K562 (cell line): Measurements from ENCODE around the gene SRRT. TPM values are rescaled to one million over a fixed set of nuclear protein-coding genes. Genes with fewer than 3 reads are reported as not detected.

Source experiments
- E2F3 ChIP-seq: fragments of 250-450 bp; sonication (Bioruptor Pico); IDR thresholded peaks from 2 replicates; pipeline ENCODE4 v1.4.0; 2020; ENCODE audit warnings: mild to moderate bottlenecking
- GTF2E2 ChIP-seq: fragments of 200-800 bp; sonication (Bioruptor generic); IDR thresholded peaks from 2 replicates; pipeline ENCODE4 v1.6.1; 2016; ENCODE audit warnings: missing genetic modification characterization, missing compliant biosample characterization
- KDM4B ChIP-seq, 2 experiments: fragments of 450-650 bp in 1 of 2; sonication (generic) in 1 of 2; IDR thresholded peaks; 2 replicates each; pipeline ENCODE4 v1.6.1; 2016 to 2017; ENCODE audit warnings: borderline replicate concordance in 2 of 2, antibody characterized with exemption in 1 of 2, low read depth in 1 of 2, mild to moderate bottlenecking in 1 of 2
- NBN ChIP-seq: fragments of 450-650 bp; IDR thresholded peaks from 2 replicates; pipeline ENCODE4 v1.6.1; 2016; ENCODE audit warnings: low read depth, mild to moderate bottlenecking
- NCOA2 ChIP-seq, 2 experiments: fragments of 450-650 bp; IDR thresholded peaks; 2 replicates each; pipeline ENCODE4 v1.6.1; 2018; ENCODE audit warnings: mild to moderate bottlenecking in 2 of 2, moderate library complexity in 1 of 2; ENCODE audit not compliant: partially characterized antibody in 2 of 2
- OTX1 ChIP-seq: fragments of 450-650 bp; formaldehyde crosslinking; IDR thresholded peaks from 2 replicates; pipeline ENCODE4 v1.4.0; 2022; ENCODE audit warnings: mild to moderate bottlenecking
- PHF8 ChIP-seq: fragments of 200-600 bp; sonication (generic); IDR thresholded peaks from 2 replicates; pipeline ENCODE4 v1.6.1; 2012; ENCODE audit warnings: mixed run types, mild to moderate bottlenecking, inconsistent platforms, low read length, moderate library complexity, borderline replicate concordance
- SMARCE1 ChIP-seq: fragments of 450-650 bp; IDR thresholded peaks from 2 replicates; pipeline ENCODE4 v1.7.1; 2016; ENCODE audit warnings: mild to moderate bottlenecking
- SNAPC5 ChIP-seq: fragments of 250-450 bp; sonication (Bioruptor Pico); IDR thresholded peaks from 2 replicates; pipeline ENCODE4 v1.8.0; 2021; ENCODE audit warnings: moderate library complexity, mild to moderate bottlenecking, inconsistent platforms
- ZFP91 ChIP-seq: sonication (generic); formaldehyde crosslinking; IDR thresholded peaks from 2 replicates; pipeline ENCODE4 v1.8.0; 2022; ENCODE audit warnings: mild to moderate bottlenecking, missing genetic modification reagents
- polyA plus RNA-seq, 8 experiments: library from polyadenylated mRNA; depleted of rRNA in 4 of 8; stranded (reverse) in 5 of 8; unstranded in 3 of 8; fragments of >200 nt; fragmentation: Nextera tagmentation in 2 of 8; fragmentation: Illumina TruSeq in 1 of 8; extraction: Ambion mirVana in 2 of 8; extraction: Trizol in 1 of 8; gene quantifications; 2 replicates each; pipeline versions ENCODE4 v1.2.1 to v1.2.3, GENCODE V29; 2011 to 2014; ENCODE audit warnings: inconsistent platforms in 1 of 8, missing spikeins in 1 of 8
- total RNA-seq, 7 experiments: library from RNA; depleted of rRNA in 6 of 7; stranded (reverse); fragments of >200 nt in 6 of 7; fragmentation: Illumina TruSeq in 2 of 7; extraction: Trizol in 2 of 7; gene quantifications; 2 replicates each; pipeline versions ENCODE4 v1.2.1 to v1.2.3, GENCODE V29; 2011 to 2021; ENCODE audit warnings: low replicate concordance in 1 of 7
- TF ChIP-seq, protein P1 (sequence below): fragments of 200-800 bp; sonication (Bioruptor generic); IDR thresholded peaks from 2 replicates; pipeline ENCODE4 v1.6.1; 2017; ENCODE audit warnings: missing genetic modification characterization, missing compliant biosample characterization
- TF ChIP-seq, protein P2 (sequence below): fragments of 200-600 bp; sonication (generic); IDR thresholded peaks from one replicate; pipeline ENCODE4 v1.6.1; 2012; ENCODE audit warnings: mild to moderate bottlenecking, low read depth, low read length, inconsistent platforms

Gene SRRT
- total and polyA plus RNA-seq, 9 of the 15 experiments (the other 6 are each of a cell fraction or from before 2014, with no cell fraction given), result 10.3 to 263 (median 84.4) TPM

DNA sequence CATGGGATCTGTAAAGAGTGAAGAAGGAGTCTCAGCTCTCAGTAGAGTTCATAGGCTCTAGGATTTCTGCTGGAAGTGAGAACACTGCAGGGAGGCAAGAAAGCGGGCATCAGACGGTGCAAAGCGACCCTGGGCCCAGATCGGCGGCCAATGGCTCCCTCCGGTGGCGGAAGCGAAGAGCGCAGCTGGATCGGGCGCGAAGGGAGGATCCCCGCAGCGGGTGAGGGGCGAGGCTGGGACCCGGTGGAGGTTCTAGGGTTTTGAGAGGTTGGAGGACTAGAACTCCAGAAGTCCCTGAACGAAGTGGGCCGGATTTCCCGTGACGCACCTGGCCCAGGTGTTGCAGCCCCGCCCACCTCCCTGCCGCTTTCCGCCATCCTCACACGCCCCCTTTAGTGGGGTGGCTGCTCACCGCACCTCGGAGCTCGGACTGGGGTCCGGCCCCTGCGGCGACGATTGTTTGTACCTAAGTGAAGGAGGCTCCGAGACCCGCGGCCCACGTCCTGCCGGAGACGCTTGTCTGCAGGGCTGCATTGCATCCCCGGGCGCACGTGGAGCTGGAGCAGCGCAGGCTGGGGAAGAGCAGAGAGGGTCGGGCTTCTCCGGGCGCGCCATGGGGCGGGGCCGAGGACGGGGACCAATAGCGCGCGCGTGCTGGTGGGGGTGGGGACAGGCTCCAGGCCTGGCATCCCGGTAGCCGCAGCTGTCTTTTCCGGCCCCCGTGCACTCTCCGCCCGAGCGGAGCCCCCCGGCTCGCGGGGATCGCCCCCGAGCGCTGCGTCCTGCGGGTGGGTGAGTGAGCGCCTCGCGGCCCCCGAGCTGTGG lies 22.6 kb upstream of the SRRT start, which contains the start of gene SLC12A9 (continued):
- TF ChIP-seq, protein P1, sequence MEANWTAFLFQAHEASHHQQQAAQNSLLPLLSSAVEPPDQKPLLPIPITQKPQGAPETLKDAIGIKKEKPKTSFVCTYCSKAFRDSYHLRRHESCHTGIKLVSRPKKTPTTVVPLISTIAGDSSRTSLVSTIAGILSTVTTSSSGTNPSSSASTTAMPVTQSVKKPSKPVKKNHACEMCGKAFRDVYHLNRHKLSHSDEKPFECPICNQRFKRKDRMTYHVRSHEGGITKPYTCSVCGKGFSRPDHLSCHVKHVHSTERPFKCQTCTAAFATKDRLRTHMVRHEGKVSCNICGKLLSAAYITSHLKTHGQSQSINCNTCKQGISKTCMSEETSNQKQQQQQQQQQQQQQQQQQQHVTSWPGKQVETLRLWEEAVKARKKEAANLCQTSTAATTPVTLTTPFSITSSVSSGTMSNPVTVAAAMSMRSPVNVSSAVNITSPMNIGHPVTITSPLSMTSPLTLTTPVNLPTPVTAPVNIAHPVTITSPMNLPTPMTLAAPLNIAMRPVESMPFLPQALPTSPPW (CRISPR knock-in tag), result peak; percentile 44
- peak; percentile 48; the same call in 1 of the 2 replicates for TF ChIP-seq PHF8
- no peak for TF ChIP-seq GTF2E2 (tag)
- TF ChIP-seq SMARCE1, result no peak
- no peak for TF ChIP-seq NCOA2 (IDR thresholded peaks at IDR 0.05; ENCODE audit: partially characterized antibody in 2 of 2)
- TF ChIP-seq, protein P2, sequence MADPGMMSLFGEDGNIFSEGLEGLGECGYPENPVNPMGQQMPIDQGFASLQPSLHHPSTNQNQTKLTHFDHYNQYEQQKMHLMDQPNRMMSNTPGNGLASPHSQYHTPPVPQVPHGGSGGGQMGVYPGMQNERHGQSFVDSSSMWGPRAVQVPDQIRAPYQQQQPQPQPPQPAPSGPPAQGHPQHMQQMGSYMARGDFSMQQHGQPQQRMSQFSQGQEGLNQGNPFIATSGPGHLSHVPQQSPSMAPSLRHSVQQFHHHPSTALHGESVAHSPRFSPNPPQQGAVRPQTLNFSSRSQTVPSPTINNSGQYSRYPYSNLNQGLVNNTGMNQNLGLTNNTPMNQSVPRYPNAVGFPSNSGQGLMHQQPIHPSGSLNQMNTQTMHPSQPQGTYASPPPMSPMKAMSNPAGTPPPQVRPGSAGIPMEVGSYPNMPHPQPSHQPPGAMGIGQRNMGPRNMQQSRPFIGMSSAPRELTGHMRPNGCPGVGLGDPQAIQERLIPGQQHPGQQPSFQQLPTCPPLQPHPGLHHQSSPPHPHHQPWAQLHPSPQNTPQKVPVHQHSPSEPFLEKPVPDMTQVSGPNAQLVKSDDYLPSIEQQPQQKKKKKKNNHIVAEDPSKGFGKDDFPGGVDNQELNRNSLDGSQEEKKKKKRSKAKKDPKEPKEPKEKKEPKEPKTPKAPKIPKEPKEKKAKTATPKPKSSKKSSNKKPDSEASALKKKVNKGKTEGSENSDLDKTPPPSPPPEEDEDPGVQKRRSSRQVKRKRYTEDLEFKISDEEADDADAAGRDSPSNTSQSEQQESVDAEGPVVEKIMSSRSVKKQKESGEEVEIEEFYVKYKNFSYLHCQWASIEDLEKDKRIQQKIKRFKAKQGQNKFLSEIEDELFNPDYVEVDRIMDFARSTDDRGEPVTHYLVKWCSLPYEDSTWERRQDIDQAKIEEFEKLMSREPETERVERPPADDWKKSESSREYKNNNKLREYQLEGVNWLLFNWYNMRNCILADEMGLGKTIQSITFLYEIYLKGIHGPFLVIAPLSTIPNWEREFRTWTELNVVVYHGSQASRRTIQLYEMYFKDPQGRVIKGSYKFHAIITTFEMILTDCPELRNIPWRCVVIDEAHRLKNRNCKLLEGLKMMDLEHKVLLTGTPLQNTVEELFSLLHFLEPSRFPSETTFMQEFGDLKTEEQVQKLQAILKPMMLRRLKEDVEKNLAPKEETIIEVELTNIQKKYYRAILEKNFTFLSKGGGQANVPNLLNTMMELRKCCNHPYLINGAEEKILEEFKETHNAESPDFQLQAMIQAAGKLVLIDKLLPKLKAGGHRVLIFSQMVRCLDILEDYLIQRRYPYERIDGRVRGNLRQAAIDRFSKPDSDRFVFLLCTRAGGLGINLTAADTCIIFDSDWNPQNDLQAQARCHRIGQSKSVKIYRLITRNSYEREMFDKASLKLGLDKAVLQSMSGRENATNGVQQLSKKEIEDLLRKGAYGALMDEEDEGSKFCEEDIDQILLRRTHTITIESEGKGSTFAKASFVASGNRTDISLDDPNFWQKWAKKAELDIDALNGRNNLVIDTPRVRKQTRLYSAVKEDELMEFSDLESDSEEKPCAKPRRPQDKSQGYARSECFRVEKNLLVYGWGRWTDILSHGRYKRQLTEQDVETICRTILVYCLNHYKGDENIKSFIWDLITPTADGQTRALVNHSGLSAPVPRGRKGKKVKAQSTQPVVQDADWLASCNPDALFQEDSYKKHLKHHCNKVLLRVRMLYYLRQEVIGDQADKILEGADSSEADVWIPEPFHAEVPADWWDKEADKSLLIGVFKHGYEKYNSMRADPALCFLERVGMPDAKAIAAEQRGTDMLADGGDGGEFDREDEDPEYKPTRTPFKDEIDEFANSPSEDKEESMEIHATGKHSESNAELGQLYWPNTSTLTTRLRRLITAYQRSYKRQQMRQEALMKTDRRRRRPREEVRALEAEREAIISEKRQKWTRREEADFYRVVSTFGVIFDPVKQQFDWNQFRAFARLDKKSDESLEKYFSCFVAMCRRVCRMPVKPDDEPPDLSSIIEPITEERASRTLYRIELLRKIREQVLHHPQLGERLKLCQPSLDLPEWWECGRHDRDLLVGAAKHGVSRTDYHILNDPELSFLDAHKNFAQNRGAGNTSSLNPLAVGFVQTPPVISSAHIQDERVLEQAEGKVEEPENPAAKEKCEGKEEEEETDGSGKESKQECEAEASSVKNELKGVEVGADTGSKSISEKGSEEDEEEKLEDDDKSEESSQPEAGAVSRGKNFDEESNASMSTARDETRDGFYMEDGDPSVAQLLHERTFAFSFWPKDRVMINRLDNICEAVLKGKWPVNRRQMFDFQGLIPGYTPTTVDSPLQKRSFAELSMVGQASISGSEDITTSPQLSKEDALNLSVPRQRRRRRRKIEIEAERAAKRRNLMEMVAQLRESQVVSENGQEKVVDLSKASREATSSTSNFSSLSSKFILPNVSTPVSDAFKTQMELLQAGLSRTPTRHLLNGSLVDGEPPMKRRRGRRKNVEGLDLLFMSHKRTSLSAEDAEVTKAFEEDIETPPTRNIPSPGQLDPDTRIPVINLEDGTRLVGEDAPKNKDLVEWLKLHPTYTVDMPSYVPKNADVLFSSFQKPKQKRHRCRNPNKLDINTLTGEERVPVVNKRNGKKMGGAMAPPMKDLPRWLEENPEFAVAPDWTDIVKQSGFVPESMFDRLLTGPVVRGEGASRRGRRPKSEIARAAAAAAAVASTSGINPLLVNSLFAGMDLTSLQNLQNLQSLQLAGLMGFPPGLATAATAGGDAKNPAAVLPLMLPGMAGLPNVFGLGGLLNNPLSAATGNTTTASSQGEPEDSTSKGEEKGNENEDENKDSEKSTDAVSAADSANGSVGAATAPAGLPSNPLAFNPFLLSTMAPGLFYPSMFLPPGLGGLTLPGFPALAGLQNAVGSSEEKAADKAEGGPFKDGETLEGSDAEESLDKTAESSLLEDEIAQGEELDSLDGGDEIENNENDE, result no peak
- no peak for TF ChIP-seq OTX1 (CRISPR knock-in tag)
- no peak for TF ChIP-seq NBN
- no peak for TF ChIP-seq SNAPC5 (CRISPR knock-in tag)
- no peak for TF ChIP-seq E2F3
- TF ChIP-seq ZFP91 (CRISPR knock-in tag), result no peak
- TF ChIP-seq KDM4B (IDR thresholded peaks at IDR 0.05; ENCODE audit: borderline replicate concordance in 2 of 2, low read depth in 1 of 2), result peak in 1 of 2 experiments; percentile 7; a peak in 1 of 4 replicates
